Mammary epithelial cell (primary cell): ENCODE data around the gene CPAMD8.

ENCODE experiments used
- EZH2 ChIP-seq: IDR thresholded peaks from 2 replicates; pipeline ENCODE4 v1.6.1; 2012; ENCODE audit warnings: low read length, inconsistent platforms, borderline replicate concordance
- TF ChIP-seq, protein P1 (sequence below), 2 donors: IDR thresholded peaks in 1 of 2; conservative IDR thresholded peaks in 1 of 2; 2 replicates each; pipeline ENCODE4 v1.5.1; 2011 to 2012; ENCODE audit warnings: inconsistent platforms in 2 of 2, low read length in 2 of 2, mild to moderate bottlenecking in 2 of 2, control low read depth in 1 of 2, low read depth in 1 of 2; ENCODE audit not compliant: insufficient read depth in 1 of 2; ENCODE audit errors: extremely low read depth in 1 of 2

DNA sequence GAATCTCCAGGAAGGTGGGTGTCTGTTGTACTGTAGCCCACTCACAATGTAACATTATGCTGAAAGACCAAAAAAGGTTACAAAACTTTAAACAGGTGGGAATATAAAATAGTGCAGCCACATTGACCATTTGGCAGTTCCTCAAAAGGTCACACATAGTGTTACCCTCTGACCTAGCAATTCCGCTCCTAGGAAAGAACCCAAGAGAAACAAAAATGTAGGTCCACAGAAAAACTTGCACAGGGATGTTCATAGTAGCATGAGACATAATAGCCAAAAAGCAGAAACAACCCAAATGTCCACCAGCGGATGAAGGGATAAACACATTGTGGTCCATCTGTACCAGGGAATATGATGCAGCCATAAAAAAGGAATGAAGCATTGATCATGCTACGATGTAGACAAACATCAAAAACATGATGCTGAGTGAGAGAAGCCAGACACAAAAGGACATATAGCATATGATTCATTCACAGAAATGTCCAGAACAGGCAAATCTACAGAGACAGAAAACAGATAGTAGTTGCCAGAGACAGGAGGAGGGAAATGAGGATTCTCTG, 27.9 kb downstream of the CPAMD8 start:
- TF ChIP-seq, protein P1, sequence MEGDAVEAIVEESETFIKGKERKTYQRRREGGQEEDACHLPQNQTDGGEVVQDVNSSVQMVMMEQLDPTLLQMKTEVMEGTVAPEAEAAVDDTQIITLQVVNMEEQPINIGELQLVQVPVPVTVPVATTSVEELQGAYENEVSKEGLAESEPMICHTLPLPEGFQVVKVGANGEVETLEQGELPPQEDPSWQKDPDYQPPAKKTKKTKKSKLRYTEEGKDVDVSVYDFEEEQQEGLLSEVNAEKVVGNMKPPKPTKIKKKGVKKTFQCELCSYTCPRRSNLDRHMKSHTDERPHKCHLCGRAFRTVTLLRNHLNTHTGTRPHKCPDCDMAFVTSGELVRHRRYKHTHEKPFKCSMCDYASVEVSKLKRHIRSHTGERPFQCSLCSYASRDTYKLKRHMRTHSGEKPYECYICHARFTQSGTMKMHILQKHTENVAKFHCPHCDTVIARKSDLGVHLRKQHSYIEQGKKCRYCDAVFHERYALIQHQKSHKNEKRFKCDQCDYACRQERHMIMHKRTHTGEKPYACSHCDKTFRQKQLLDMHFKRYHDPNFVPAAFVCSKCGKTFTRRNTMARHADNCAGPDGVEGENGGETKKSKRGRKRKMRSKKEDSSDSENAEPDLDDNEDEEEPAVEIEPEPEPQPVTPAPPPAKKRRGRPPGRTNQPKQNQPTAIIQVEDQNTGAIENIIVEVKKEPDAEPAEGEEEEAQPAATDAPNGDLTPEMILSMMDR (conservative IDR thresholded peaks at IDR 0.05 in 1 of 2, IDR thresholded peaks at IDR 0.05 in 1 of 2; ENCODE audit: extremely low read depth in 1 of 2, insufficient read depth in 1 of 2, low read depth in 1 of 2, low read length in 2 of 2), result no peak
- TF ChIP-seq EZH2, result no peak
